Measurements from ENCODE around the gene MUC13.

MUC13 gene

DNA sequence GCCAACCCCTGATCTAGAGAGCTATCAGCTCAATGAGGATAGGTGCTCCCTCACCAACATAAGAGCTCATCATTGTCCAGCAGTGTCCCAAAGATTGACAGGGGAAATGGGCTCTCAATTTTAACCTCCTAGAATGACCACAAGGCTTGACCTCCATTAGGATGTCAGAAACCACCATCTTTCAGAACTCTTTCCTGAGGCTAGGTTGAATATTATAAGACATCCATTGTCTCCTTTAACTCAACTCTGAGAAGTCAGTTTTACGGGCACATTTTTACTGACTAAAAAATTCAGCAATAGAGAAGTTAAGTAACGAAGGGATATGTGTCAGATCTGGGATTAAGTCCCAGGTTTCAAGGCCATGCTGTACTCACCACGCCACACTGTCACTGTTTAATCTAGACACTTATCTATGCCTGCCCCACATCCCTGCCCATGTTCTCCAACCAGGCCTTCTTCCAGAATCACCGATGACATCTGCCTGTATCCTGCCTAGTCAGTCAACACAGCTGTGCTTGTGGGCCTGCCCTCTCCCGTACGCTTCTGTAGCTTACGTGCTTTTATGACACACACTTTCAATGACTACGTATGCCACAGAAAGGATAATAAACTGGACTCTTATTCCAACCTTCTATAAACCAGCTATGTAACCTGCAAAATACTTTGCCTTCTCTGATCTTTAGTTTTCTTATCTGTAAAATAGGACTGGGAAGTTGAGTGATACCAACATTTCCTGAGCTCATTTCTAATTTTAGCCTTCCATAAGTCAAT, 17.1 kb upstream of the MUC13 start:
- H3K4me1 ChIP-seq (ENCODE audit: control insufficient read depth in 2 of 2, insufficient read depth in 1 of 2, low read depth in 1 of 2, low read length in 2 of 2), result no peaks in the 10 kb centered on the region
- H3K14ac ChIP-seq (ENCODE audit: low read length), result peak overlapping the region; percentile 63
- WGBS, 2 donors (ENCODE audit: extremely low coverage in 2 of 2, insufficient read length in 2 of 2, insufficient replicate concordance in 1 of 2), result no CpG with 5 or more reads among the region's 8 CpGs
- no peak overlapping the region for H4K8ac ChIP-seq (ENCODE audit: low read depth, low read length)
- H2AK5ac ChIP-seq (ENCODE audit: low read depth, low read length), result no peak overlapping the region
- DNase-seq (ENCODE audit: low spot score), result no peak
- H2BK12ac ChIP-seq (ENCODE audit: low read length), result no peak overlapping the region
- H2BK120ac ChIP-seq (ENCODE audit: low read depth, low read length), result no peak overlapping the region
- H2BK5ac ChIP-seq (ENCODE audit: low read length), result no peak overlapping the region
- no peaks in the 10 kb centered on the region for H3K79me1 ChIP-seq (ENCODE audit: low read depth, low read length)
- H3K23ac ChIP-seq (ENCODE audit: low read depth, low read length, poor library complexity), result no peak overlapping the region
- no peak overlapping the region for H3K4me2 ChIP-seq (ENCODE audit: insufficient read depth, low read length, poor library complexity, severe bottlenecking)
- no peaks in the 10 kb centered on the region for H3K27me3 ChIP-seq (ENCODE audit: control insufficient read depth in 3 of 3, insufficient read depth in 3 of 3, low read depth in 1 of 3, low read length in 3 of 3)
- no peak overlapping the region for H2BK15ac ChIP-seq (ENCODE audit: low read length)
- H3K27ac ChIP-seq (replicated peaks; ENCODE audit: low read length), result no peak overlapping the region
- no peak overlapping the region for H3K9ac ChIP-seq (ENCODE audit: low read depth, low read length, poor library complexity)
- no peak overlapping the region for H4K91ac ChIP-seq (ENCODE audit: low read depth, low read length, poor library complexity)
- H3K18ac ChIP-seq (ENCODE audit: low read length), result no peak overlapping the region
- H3K4ac ChIP-seq (ENCODE audit: low read length), result no peak overlapping the region
- no peaks in the 10 kb centered on the region for H3K36me3 ChIP-seq (replicated peaks in 1 of 2; ENCODE audit: control insufficient read depth in 2 of 2, insufficient read depth in 2 of 2, low read length in 2 of 2)
- H3K4me3 ChIP-seq (ENCODE audit: low read length in 2 of 2), result no peak overlapping the region
- no peak overlapping the region for H2AFZ ChIP-seq (ENCODE audit: low read length)
- H3K9me3 ChIP-seq (replicated peaks in 1 of 2; ENCODE audit: control insufficient read depth in 2 of 2, insufficient read depth in 1 of 2, low read depth in 1 of 2, low read length in 2 of 2), result no peaks in the 10 kb centered on the region

DNA sequence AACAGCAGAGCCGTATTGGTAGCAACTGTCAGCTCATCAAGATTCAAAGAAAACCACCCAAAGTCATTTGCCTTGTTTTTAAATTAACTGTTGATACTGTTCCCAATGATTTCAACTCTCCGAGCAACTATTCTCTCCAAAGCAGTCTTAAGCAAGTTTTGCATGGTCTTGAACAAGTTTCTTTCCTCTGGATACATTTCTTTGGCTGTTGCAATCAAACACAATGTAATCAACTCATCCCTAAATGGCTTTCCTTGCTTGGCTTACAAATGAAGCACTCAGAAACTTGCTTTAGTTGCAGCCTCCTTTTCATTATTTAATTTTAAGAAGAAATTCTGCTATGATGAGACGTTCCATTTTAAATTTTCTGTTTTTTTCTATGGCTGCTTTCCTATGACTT, 15.5 kb upstream of the MUC13 start:
- H3K79me1 ChIP-seq (ENCODE audit: low read depth, low read length), result no peaks in the 10 kb centered on the region
- no peak overlapping the region for H2BK12ac ChIP-seq (ENCODE audit: low read length)
- no peak overlapping the region for H4K91ac ChIP-seq (ENCODE audit: low read depth, low read length, poor library complexity)
- H3K9me3 ChIP-seq (replicated peaks in 1 of 2; ENCODE audit: control insufficient read depth in 2 of 2, insufficient read depth in 1 of 2, low read depth in 1 of 2, low read length in 2 of 2), result no peaks in the 10 kb centered on the region
- H3K27me3 ChIP-seq (ENCODE audit: control insufficient read depth in 3 of 3, insufficient read depth in 3 of 3, low read depth in 1 of 3, low read length in 3 of 3), result no peaks in the 10 kb centered on the region
- DNase-seq (ENCODE audit: low spot score), result no peak
- H2BK120ac ChIP-seq (ENCODE audit: low read depth, low read length), result no peak overlapping the region
- no peaks in the 10 kb centered on the region for H3K36me3 ChIP-seq (replicated peaks in 1 of 2; ENCODE audit: control insufficient read depth in 2 of 2, insufficient read depth in 2 of 2, low read length in 2 of 2)
- no peak overlapping the region for H3K4me3 ChIP-seq (ENCODE audit: low read length in 2 of 2)
- no peak overlapping the region for H3K4ac ChIP-seq (ENCODE audit: low read length)
- H3K9ac ChIP-seq (ENCODE audit: low read depth, low read length, poor library complexity), result no peak overlapping the region
- no peak overlapping the region for H2AFZ ChIP-seq (ENCODE audit: low read length)
- no peak overlapping the region for H3K27ac ChIP-seq (replicated peaks; ENCODE audit: low read length)
- no peaks in the 10 kb centered on the region for H3K4me1 ChIP-seq (ENCODE audit: control insufficient read depth in 2 of 2, insufficient read depth in 1 of 2, low read depth in 1 of 2, low read length in 2 of 2)
- no CpG with 5 or more reads among the region's 3 CpGs for WGBS, 2 donors (ENCODE audit: extremely low coverage in 2 of 2, insufficient read length in 2 of 2, insufficient replicate concordance in 1 of 2)
- no peak overlapping the region for H3K14ac ChIP-seq (ENCODE audit: low read length)
- no peak overlapping the region for H2BK5ac ChIP-seq (ENCODE audit: low read length)
- H3K18ac ChIP-seq (ENCODE audit: low read length), result no peak overlapping the region
- no peak overlapping the region for H2AK5ac ChIP-seq (ENCODE audit: low read depth, low read length)
- H3K23ac ChIP-seq (ENCODE audit: low read depth, low read length, poor library complexity), result no peak overlapping the region
- H4K8ac ChIP-seq (ENCODE audit: low read depth, low read length), result no peak overlapping the region
- H2BK15ac ChIP-seq (ENCODE audit: low read length), result no peak overlapping the region
- no peak overlapping the region for H3K4me2 ChIP-seq (ENCODE audit: insufficient read depth, low read length, poor library complexity, severe bottlenecking)

DNA sequence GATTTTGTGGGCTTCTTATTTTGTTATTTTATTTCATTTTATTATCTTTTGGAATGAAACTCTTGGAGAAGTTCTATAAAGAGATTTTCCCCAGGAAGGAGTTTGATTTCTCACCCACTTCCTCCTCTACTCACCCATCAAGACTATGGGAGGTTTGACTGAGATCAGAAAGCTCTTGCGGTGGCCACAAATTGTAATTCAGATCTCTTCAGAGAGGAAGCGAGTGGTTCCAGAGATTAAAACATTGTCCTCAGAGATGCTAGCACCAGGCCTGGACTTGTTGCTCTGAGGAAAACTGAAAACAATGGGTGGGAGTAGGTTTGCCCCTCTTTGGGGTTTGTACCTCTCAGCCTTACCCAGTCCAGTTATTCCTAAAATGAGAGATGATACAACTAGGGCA, 8.1 kb upstream of the MUC13 start:
- Histone ChIP-seq H3K79me1 (ENCODE audit: low read depth, low read length) (no peaks in the 10 kb centered on the region), H3K36me3 (replicated peaks in 1 of 2; ENCODE audit: control insufficient read depth in 2 of 2, insufficient read depth in 2 of 2, low read length in 2 of 2) (no peaks in the 10 kb centered on the region), H3K9me3 (replicated peaks in 1 of 2; ENCODE audit: control insufficient read depth in 2 of 2, insufficient read depth in 1 of 2, low read depth in 1 of 2, low read length in 2 of 2) (no peaks in the 10 kb centered on the region), H2BK5ac (ENCODE audit: low read length) (no peak overlapping the region), H2AK5ac (ENCODE audit: low read depth, low read length) (no peak overlapping the region), H3K27ac (replicated peaks; ENCODE audit: low read length) (no peak overlapping the region), H3K14ac (ENCODE audit: low read length) (no peak overlapping the region), H3K27me3 (ENCODE audit: control insufficient read depth in 3 of 3, insufficient read depth in 3 of 3, low read depth in 1 of 3, low read length in 3 of 3) (no peaks in the 10 kb centered on the region), H2BK12ac (ENCODE audit: low read length) (no peak overlapping the region), H4K91ac (ENCODE audit: low read depth, low read length, poor library complexity) (no peak overlapping the region), H3K4me2 (ENCODE audit: insufficient read depth, low read length, poor library complexity, severe bottlenecking) (no peak overlapping the region), H4K8ac (ENCODE audit: low read depth, low read length) (no peak overlapping the region), H2BK15ac (ENCODE audit: low read length) (no peak overlapping the region), H3K23ac (ENCODE audit: low read depth, low read length, poor library complexity) (no peak overlapping the region), H2BK120ac (ENCODE audit: low read depth, low read length) (no peak overlapping the region), H3K9ac (ENCODE audit: low read depth, low read length, poor library complexity) (no peak overlapping the region), H2AFZ (ENCODE audit: low read length) (no peak overlapping the region), H3K4me1 (ENCODE audit: control insufficient read depth in 2 of 2, insufficient read depth in 1 of 2, low read depth in 1 of 2, low read length in 2 of 2) (no peaks in the 10 kb centered on the region), H3K18ac (ENCODE audit: low read length) (no peak overlapping the region), H3K4me3 (ENCODE audit: low read length in 2 of 2) (no peak overlapping the region), H3K4ac (ENCODE audit: low read length) (no peak overlapping the region)
- WGBS, 2 donors (ENCODE audit: extremely low coverage in 2 of 2, insufficient read length in 2 of 2, insufficient replicate concordance in 1 of 2), result no CpG with 5 or more reads among the region's 2 CpGs
- DNase-seq (ENCODE audit: low spot score), result no peak

DNA sequence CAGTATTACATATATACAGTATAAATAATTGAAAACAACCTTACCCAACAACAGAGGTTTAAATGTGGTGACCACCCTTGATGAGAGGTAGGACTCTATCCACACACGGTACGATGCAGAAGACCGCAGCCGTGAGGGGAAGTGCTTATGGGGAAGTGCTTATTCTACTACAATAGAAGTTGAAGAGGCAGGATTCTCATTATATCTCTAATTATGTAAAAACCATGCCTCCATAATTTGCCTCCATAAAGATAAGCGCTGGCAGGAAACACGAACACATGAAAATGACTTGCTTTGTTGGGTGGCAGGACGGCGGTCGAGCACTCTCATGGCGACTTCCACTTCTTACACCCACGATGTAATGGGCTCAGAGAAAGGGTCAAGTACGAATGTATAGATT, 7.2 kb upstream of the MUC13 start:
- H3K27ac ChIP-seq (replicated peaks; ENCODE audit: low read length), result no peak overlapping the region
- H3K4me2 ChIP-seq (ENCODE audit: insufficient read depth, low read length, poor library complexity, severe bottlenecking), result no peak overlapping the region
- H3K4me3 ChIP-seq (ENCODE audit: low read length in 2 of 2), result no peak overlapping the region
- H4K8ac ChIP-seq (ENCODE audit: low read depth, low read length), result no peak overlapping the region
- H3K4ac ChIP-seq (ENCODE audit: low read length), result no peak overlapping the region
- H2BK12ac ChIP-seq (ENCODE audit: low read length), result no peak overlapping the region
- H3K14ac ChIP-seq (ENCODE audit: low read length), result no peak overlapping the region
- no peaks in the 10 kb centered on the region for H3K9me3 ChIP-seq (replicated peaks in 1 of 2; ENCODE audit: control insufficient read depth in 2 of 2, insufficient read depth in 1 of 2, low read depth in 1 of 2, low read length in 2 of 2)
- no peak overlapping the region for H4K91ac ChIP-seq (ENCODE audit: low read depth, low read length, poor library complexity)
- no peak overlapping the region for H2AFZ ChIP-seq (ENCODE audit: low read length)
- H2BK15ac ChIP-seq (ENCODE audit: low read length), result no peak overlapping the region
- H3K27me3 ChIP-seq (ENCODE audit: control insufficient read depth in 3 of 3, insufficient read depth in 3 of 3, low read depth in 1 of 3, low read length in 3 of 3), result no peaks in the 10 kb centered on the region
- no peak overlapping the region for H3K18ac ChIP-seq (ENCODE audit: low read length)
- H3K4me1 ChIP-seq (ENCODE audit: control insufficient read depth in 2 of 2, insufficient read depth in 1 of 2, low read depth in 1 of 2, low read length in 2 of 2), result no peaks in the 10 kb centered on the region
- H3K79me1 ChIP-seq (ENCODE audit: low read depth, low read length), result no peaks in the 10 kb centered on the region
- H3K23ac ChIP-seq (ENCODE audit: low read depth, low read length, poor library complexity), result no peak overlapping the region
- no peak for DNase-seq (ENCODE audit: low spot score)
- no CpG with 5 or more reads among the region's 12 CpGs for WGBS, 2 donors (ENCODE audit: extremely low coverage in 2 of 2, insufficient read length in 2 of 2, insufficient replicate concordance in 1 of 2)
- no peaks in the 10 kb centered on the region for H3K36me3 ChIP-seq (replicated peaks in 1 of 2; ENCODE audit: control insufficient read depth in 2 of 2, insufficient read depth in 2 of 2, low read length in 2 of 2)
- H2AK5ac ChIP-seq (ENCODE audit: low read depth, low read length), result no peak overlapping the region
- H3K9ac ChIP-seq (ENCODE audit: low read depth, low read length, poor library complexity), result no peak overlapping the region
- H2BK5ac ChIP-seq (ENCODE audit: low read length), result no peak overlapping the region
- no peak overlapping the region for H2BK120ac ChIP-seq (ENCODE audit: low read depth, low read length)

Data from neuronal stem cell (in vitro differentiated cells).